Muscle of leg (tissue), 11 donors: ENCODE measurements around the gene GALC. TPM values are rescaled to one million over a fixed set of nuclear protein-coding genes. Genes with fewer than 3 reads are reported as not detected.
"Not testable (repeated sequence)": the region's sequence is repeated elsewhere in the genome, so short reads cannot be mapped to it uniquely, and the experiment has no call there.

Experiments used
- DNase-seq: peaks from one replicate; pipeline ENCODE4 v3.0.0; 2013
- H3K27ac ChIP-seq: one replicate; pipeline ENCODE4 v1.5.1; 2013; ENCODE audit warnings: mild to moderate bottlenecking, low read length, control low read depth
- H3K27me3 ChIP-seq: one replicate; pipeline ENCODE4 v1.6.1; 2013; ENCODE audit warnings: low read length; ENCODE audit not compliant: control insufficient read depth, insufficient read depth
- H3K36me3 ChIP-seq: one replicate; pipeline ENCODE4 v1.6.1; 2013; ENCODE audit warnings: low read length; ENCODE audit not compliant: control insufficient read depth, insufficient read depth
- H3K4me1 ChIP-seq: one replicate; pipeline ENCODE4 v1.6.1; 2013; ENCODE audit warnings: low read length; ENCODE audit not compliant: control insufficient read depth, insufficient read depth
- H3K4me3 ChIP-seq: one replicate; pipeline ENCODE4 v1.5.1; 2013; ENCODE audit warnings: low read length, control low read depth
- H3K9me3 ChIP-seq: replicated peaks from 2 replicates; pipeline ENCODE4 v1.6.1; 2013; ENCODE audit warnings: low read depth, low read length; ENCODE audit not compliant: control insufficient read depth
- WGBS: methylation state at CpG from one replicate; pipeline ENCODE4 v1.1.5; 2013; ENCODE audit warnings: missing lambda C conversion rate; ENCODE audit not compliant: insufficient coverage; 5-methylcytosine and 5-hydroxymethylcytosine counted together
- polyA plus RNA-seq, 8 donors: library from polyadenylated mRNA; unstranded; fragments of 120-200 nt; gene quantifications; one replicate each; pipeline versions ENCODE4 v1.2.1 to v1.2.3, GENCODE V29; 2013; ENCODE audit warnings: inconsistent platforms in 1 of 8, low replicate concordance in 1 of 8; ENCODE audit not compliant: insufficient read length in 8 of 8, insufficient read depth in 1 of 8
- total RNA-seq: library from RNA; stranded (reverse); fragments of 120-200 nt; gene quantifications from one replicate; pipeline ENCODE4 v1.2.4, GENCODE V29; 2013

Gene GALC
- total and polyA plus RNA-seq, 9 donors: 17.8 to 31.8 (median 21.9) TPM

DNA sequence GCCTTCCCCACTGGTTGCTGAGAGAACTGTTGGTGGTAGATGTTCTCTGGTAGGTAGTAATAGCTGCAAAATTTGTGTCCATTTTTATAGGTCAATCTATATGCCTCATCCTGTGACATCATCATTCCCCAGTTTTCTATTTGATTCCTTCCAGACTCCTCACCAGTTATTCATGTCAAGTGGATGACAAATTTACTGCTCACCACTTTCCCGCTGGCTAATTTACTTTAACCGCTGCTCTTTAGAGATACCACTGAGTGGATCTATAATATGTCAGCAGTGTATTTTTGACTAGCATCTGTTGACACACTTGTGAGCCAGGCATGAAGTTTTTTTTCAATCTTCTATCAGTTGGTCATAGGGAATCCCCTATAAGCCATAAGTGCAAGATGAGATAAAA, 36.5 kb upstream of the GALC start:
- H3K4me3 ChIP-seq: no peak overlapping the region
- no peak for DNase-seq
- H3K9me3 ChIP-seq: no peaks in the 10 kb centered on the region
- WGBS: no CpG with 5 or more reads among the region's 2 CpGs
- H3K27me3 ChIP-seq: no peaks in the 10 kb centered on the region
- no peaks in the 10 kb centered on the region for H3K4me1 ChIP-seq
- H3K27ac ChIP-seq: no peak overlapping the region
- H3K36me3 ChIP-seq: no peaks in the 10 kb centered on the region

DNA sequence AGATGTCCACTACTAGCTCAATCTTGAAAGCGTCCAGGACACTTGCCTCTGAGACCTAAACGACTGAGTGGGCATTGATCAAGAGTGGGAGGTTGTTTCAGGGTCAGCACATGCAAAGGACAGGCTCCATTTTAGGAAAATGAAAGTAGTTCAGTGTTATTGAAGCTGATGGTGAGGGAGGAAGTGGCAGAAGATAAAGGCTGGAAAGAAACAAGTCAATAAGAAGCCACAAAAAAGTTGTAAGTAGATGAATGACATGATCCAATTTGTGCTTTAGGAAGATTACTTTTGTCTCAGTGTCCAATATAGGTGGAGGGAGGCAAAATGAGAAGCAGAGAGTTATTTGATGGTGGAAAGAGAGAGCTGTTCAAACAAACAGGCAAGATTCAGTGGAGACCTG, 33.9 kb upstream of the GALC start:
- no peak overlapping the region for H3K27ac ChIP-seq
- H3K9me3 ChIP-seq: no peaks in the 10 kb centered on the region
- no peak overlapping the region for H3K4me3 ChIP-seq
- no peaks in the 10 kb centered on the region for H3K4me1 ChIP-seq
- no peaks in the 10 kb centered on the region for H3K27me3 ChIP-seq
- no peak for DNase-seq
- no peaks in the 10 kb centered on the region for H3K36me3 ChIP-seq
- 59% methylated on average over 2 of the region's 2 CpGs for WGBS

DNA sequence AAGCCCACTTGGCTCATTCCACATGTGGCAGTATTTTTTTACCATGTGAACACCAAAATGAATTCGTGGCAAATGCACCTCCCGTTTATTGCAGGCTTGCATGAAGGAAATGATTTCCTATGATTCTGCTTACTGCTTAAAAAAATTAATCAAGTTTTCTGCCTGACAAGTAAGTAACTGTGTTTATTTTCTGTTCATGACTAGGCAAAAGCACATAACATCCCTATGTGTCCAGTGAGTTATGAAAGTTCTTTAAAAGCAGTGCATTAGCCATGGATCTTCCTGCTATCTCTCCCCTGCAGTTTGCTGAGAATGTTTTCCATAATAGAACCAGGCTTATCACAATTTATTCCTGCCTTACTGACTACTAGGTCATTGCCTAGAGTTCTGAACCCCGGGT, 32.3 kb upstream of the GALC start:
- no peaks in the 10 kb centered on the region for H3K36me3 ChIP-seq
- no peak overlapping the region for H3K27ac ChIP-seq
- no peaks in the 10 kb centered on the region for H3K4me1 ChIP-seq
- no peaks in the 10 kb centered on the region for H3K27me3 ChIP-seq
- WGBS: no CpG with 5 or more reads among the region's 3 CpGs
- no peaks in the 10 kb centered on the region for H3K9me3 ChIP-seq
- DNase-seq: no peak
- no peak overlapping the region for H3K4me3 ChIP-seq

DNA sequence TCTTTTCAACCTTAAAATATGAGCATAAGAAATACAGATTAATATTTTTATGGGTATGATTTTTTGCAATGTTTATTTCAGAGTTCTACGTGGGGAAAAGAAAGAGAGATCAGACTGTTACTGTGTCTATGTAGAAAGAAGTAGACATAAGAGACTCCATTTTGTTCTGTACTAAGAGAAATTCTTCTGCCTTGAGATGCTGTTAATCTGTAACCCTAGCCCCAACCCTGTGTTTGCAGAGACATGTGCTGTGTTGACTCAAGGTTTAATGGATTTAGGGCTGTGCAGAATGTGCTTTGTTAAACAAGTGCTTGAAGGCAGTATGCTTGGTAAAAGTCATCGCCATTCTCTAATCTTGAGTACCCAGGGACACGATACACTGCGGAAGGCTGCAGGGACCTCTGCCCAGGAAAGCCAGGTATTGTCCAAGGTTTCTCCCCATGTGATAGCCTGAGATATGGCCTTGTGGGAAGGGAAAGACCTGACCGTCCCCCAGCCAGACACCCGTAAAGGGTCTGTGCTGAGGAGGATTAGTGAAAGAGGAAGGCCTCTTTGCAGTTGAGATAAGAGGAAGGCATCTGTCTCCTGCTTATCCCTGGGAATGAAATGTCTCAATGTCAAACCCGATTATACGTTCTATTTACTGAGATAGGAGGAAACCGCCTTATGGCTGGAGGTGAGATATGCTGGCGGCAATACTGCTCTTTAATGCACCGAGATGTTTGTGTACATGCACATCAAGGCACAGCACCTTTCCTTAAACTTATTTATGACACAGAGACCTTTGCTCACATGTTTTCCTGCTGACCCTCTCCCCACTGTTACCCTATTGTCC, 31.5 kb upstream of the GALC start:
- not testable (repeated sequence) for H3K36me3 ChIP-seq, H3K4me1 ChIP-seq, DNase-seq, H3K27me3 ChIP-seq, H3K9me3 ChIP-seq, H3K27ac ChIP-seq, H3K4me3 ChIP-seq
- 70% methylated on average over 10 of the region's 11 CpGs for WGBS

DNA sequence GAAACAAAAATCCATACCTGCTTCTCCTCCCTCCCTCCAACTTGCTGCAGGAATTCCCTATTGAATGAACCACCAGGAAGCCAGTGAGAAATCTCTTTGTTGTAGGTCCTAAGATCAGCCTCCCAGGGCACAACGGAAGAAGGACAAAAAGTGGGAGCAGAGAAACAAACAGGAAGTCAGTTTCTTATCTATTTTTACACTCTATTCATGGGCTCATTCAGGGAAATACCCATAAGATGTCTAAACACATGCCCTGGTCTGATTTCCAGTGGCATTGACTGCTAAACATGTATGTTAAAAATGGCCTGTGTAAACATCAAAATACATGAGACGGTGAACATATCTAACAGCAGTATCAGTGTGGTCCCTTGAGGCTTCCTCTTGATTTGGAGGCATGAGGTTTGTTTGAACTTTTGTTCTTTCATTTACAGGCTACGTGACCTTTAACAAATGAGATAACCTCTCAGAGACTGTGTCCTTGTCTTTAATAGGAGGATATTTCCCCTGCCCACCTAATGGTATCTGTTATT, 30.7 kb upstream of the GALC start:
- no CpG with 5 or more reads among the region's 3 CpGs for WGBS
- H3K9me3 ChIP-seq: no peaks in the 10 kb centered on the region
- H3K4me1 ChIP-seq: no peaks in the 10 kb centered on the region
- DNase-seq: no peak
- H3K4me3 ChIP-seq: no peak overlapping the region
- no peaks in the 10 kb centered on the region for H3K27me3 ChIP-seq
- no peak overlapping the region for H3K27ac ChIP-seq
- no peaks in the 10 kb centered on the region for H3K36me3 ChIP-seq

DNA sequence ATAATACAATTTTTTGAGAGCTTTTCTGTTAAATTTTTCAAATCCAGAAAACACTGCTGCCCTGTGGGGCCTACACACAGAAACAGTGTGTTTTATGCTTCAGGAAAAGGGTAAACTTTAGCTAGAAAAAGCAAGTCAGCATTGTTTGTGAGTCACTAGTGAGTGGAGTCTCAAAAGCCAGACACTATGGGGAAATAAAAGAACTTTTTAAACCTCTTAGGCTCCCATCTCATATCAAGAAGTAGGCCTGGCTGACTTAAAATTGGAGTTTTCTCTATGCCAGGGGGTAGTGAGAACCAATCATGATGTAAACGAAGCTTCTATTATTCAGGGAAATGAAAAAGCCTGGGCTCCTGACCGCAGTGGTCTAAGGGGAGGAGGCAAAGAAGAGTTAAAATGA, 24.6 kb upstream of the GALC start:
- no peaks in the 10 kb centered on the region for H3K27me3 ChIP-seq
- no peak overlapping the region for H3K4me3 ChIP-seq
- no peak overlapping the region for H3K27ac ChIP-seq
- H3K4me1 ChIP-seq: no peaks in the 10 kb centered on the region
- DNase-seq: no peak
- WGBS: 51% methylated on average over 2 of the region's 2 CpGs
- H3K36me3 ChIP-seq: no peaks in the 10 kb centered on the region
- no peaks in the 10 kb centered on the region for H3K9me3 ChIP-seq

DNA sequence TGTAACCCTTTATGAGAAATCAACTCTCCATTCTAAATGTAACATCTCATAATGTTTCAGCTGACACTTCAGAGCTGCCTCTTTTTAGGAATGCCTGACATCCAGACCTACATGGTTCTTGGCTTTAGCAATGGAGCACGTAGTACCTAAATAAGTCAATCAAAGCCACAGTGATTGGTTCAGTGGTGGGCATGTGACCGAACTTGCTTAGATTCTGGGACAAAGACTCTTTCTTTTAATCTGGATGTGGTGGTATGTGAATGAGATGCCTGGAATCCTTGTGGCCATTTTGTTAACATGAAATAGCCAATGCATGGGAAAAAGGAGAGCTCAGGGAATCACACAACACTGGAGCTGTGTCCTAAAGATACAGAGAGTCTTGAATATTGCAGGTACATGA, 23.8 kb upstream of the GALC start:
- 88% methylated on average over 2 of the region's 2 CpGs for WGBS
- Histone ChIP-seq H3K4me1 (no peaks in the 10 kb centered on the region), H3K36me3 (no peaks in the 10 kb centered on the region), H3K9me3 (no peaks in the 10 kb centered on the region), H3K27me3 (no peaks in the 10 kb centered on the region), H3K27ac (no peak overlapping the region), H3K4me3 (no peak overlapping the region)
- no peak for DNase-seq

DNA sequence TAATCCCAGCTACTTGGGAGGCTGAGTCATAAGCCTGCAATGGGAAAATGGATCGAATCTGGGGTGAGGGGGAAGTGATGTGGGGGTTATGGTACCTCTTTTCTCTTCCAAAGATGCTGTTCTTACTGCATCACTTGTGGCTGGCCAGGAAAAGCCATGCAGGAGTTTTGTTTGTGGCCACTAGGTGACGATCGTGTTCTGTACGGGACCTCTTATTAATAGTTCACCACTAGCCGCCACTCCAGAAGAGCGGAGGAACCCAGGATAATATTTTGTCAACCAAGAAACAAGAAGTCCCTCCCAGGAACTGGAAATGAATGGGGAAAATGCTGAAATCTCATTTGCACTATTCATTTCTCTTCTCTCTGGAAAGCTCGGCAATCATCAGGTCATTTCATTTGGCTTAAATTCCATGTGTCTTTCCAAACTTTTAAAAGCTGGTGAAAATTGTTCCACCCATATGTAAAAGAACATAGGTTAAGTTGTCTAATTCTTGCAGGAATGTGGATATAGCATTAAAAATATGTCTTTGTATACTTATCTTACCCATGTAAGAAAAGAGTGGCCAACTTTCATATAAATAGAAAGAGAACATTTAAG, 20.9 kb upstream of the GALC start:
- peak; percentile 87 for DNase-seq
- H3K4me3 ChIP-seq: no peak overlapping the region
- H3K4me1 ChIP-seq: no peaks in the 10 kb centered on the region
- no peaks in the 10 kb centered on the region for H3K9me3 ChIP-seq
- no peaks in the 10 kb centered on the region for H3K27me3 ChIP-seq
- WGBS: 11% methylated on average over 1 of the region's 7 CpGs
- H3K27ac ChIP-seq: no peak overlapping the region
- H3K36me3 ChIP-seq: no peaks in the 10 kb centered on the region

DNA sequence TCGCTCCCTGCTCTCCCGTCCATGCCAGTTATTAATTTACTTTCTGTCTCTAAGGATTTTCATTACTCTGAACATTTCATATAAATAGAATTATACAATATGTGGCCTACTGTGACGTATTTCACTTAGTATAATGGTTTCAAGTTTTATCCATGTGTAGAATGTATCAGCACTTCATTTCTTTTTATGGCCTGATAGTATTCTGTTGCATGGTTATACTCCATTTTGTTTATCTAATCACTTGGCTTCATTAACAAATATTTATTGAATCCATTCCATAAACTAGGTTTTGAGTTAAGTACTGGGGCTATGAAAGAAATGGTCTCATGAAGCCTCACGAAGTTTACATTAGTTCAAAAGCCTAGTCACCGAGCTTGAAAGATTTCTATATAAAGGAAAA, 19.5 kb upstream of the GALC start:
- H3K27ac ChIP-seq: no peak overlapping the region
- no peaks in the 10 kb centered on the region for H3K4me1 ChIP-seq
- no CpG with 5 or more reads among the region's 5 CpGs for WGBS
- no peaks in the 10 kb centered on the region for H3K27me3 ChIP-seq
- DNase-seq: no peak
- H3K9me3 ChIP-seq: no peaks in the 10 kb centered on the region
- no peaks in the 10 kb centered on the region for H3K36me3 ChIP-seq
- no peak overlapping the region for H3K4me3 ChIP-seq

DNA sequence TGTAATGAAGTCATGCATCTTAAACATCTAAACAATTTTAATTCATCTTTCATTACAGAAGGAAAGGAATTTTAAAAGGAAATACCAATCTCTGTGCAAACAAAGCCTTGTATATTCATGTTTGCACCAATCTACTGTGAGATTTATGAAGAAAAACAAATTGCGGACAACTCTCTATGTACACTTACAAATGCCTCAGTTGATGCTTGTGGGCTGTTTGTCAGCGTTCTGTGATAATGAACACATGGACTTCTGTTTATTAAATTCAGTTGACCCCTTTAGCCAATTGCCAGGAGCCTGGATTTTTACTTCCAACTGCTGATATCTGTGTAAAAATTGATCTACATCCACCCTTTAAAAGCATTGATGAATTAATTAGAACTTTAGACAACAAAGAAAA, 17.3 kb upstream of the GALC start:
- no peak for DNase-seq
- Histone ChIP-seq H3K27ac (no peak overlapping the region), H3K27me3 (no peaks in the 10 kb centered on the region), H3K4me3 (no peak overlapping the region), H3K36me3 (no peaks in the 10 kb centered on the region), H3K9me3 (no peaks in the 10 kb centered on the region), H3K4me1 (no peaks in the 10 kb centered on the region)
- no CpG with 5 or more reads among the region's 2 CpGs for WGBS
